H1 (cell line): ENCODE measurements around the gene PRAMEF14. TPM values are rescaled to one million over a fixed set of nuclear protein-coding genes. Genes with fewer than 3 reads are reported as not detected.
"Not testable (repeated sequence)": the region's sequence is repeated elsewhere in the genome, so short reads cannot be mapped to it uniquely, and the experiment has no call there.

Experiments
- CTCF ChIA-PET: fragments of 300-600 bp; sonication (Branson Sonifier 250); formaldehyde crosslinking; loops from one replicate; lab custom pipeline; 2021; ENCODE audit not compliant: partially characterized antibody; lab: Charles Lee
- POLR2A ChIA-PET: fragments of 300-600 bp; sonication (Branson Sonifier 250); formaldehyde crosslinking; loops from one replicate; lab custom pipeline; 2021; ENCODE audit warnings: inconsistent platforms; ENCODE audit not compliant: partially characterized antibody; lab: Charles Lee
- DNase-seq, 2 experiments: peaks; one replicate each; pipeline versions ENCODE4 v3.0.0 to v3.0.0-alpha.2; 2010 to 2022; ENCODE audit warnings: low spot score in 2 of 2, low read depth in 1 of 2, mixed read lengths in 1 of 2
- FAIRE-seq: peaks from 2 replicates; lab custom pipeline; 2011; peaks lifted over from hg19 to GRCh38; lab: Jason Lieb, UNC
- H2AFZ ChIP-seq: 2 replicates; pipeline ENCODE4 v1.8.1; 2012; ENCODE audit warnings: low read length, inconsistent platforms
- H2AK5ac ChIP-seq: 2 replicates; pipeline ENCODE4 v1.6.1; 2013; ENCODE audit warnings: low read depth, low read length
- H2BK120ac ChIP-seq: replicated peaks from 2 replicates; pipeline ENCODE3; 2013; ENCODE audit warnings: low read depth, low read length, inconsistent platforms
- H2BK12ac ChIP-seq: 2 replicates; pipeline ENCODE4 v1.6.1; 2013; ENCODE audit warnings: low read depth, low read length
- H2BK15ac ChIP-seq: 2 replicates; pipeline ENCODE4 v1.6.1; 2013; ENCODE audit warnings: low read length
- H2BK20ac ChIP-seq: 2 replicates; pipeline ENCODE4 v1.6.1; 2013; ENCODE audit warnings: low read length
- H2BK5ac ChIP-seq: 2 replicates; pipeline ENCODE4 v1.6.1; 2013; ENCODE audit warnings: low read depth, low read length
- H3K14ac ChIP-seq: 2 replicates; pipeline ENCODE4 v1.6.1; 2013; ENCODE audit warnings: inconsistent platforms; ENCODE audit not compliant: insufficient read length
- H3K18ac ChIP-seq: 2 replicates; pipeline ENCODE4 v1.6.1; 2013; ENCODE audit warnings: low read length; ENCODE audit errors: extremely low read depth
- H3K23ac ChIP-seq: 2 replicates; pipeline ENCODE4 v1.6.1; 2013; ENCODE audit warnings: inconsistent platforms; ENCODE audit not compliant: insufficient read length
- H3K23me2 ChIP-seq: 2 replicates; pipeline ENCODE4 v1.6.1; 2013; ENCODE audit warnings: low read depth, low read length
- H3K27ac ChIP-seq: 2 replicates; pipeline ENCODE4 v1.6.1; 2011; ENCODE audit warnings: low read depth, low read length, inconsistent platforms
- H3K27me3 ChIP-seq, 4 experiments: replicated peaks in 1 of 4; 1 replicate in 1 of 4; 2 replicates in 3 of 4; pipeline versions ENCODE4 v1.6.1 to v1.8.1; 2011 to 2013; ENCODE audit warnings: low read length in 3 of 4, mild to moderate bottlenecking in 3 of 4, inconsistent platforms in 2 of 4, mixed read lengths in 2 of 4, moderate library complexity in 1 of 4; ENCODE audit not compliant: control insufficient read depth in 3 of 4, insufficient read depth in 3 of 4; ENCODE audit errors: extremely low read depth in 1 of 4
- H3K36me3 ChIP-seq, 4 experiments: 2 replicates each; pipeline versions ENCODE4 v1.6.1 to v1.8.1; 2011 to 2013; ENCODE audit warnings: mild to moderate bottlenecking in 4 of 4, low read length in 3 of 4, moderate library complexity in 2 of 4, control low read depth in 1 of 4, inconsistent platforms in 1 of 4; ENCODE audit not compliant: insufficient read depth in 4 of 4, control insufficient read depth in 2 of 4
- H3K4ac ChIP-seq: replicated peaks from 2 replicates; pipeline ENCODE3; 2013; ENCODE audit warnings: low read length, low read depth, mixed read lengths, inconsistent platforms; ENCODE audit not compliant: insufficient read length
- H3K4me1 ChIP-seq, 4 experiments: replicated peaks in 1 of 4; 1 replicate in 1 of 4; 2 replicates in 3 of 4; pipeline versions ENCODE4 v1.6.1 to v1.8.1; 2011 to 2013; ENCODE audit warnings: low read length in 3 of 4, inconsistent platforms in 2 of 4, mixed read lengths in 1 of 4; ENCODE audit not compliant: insufficient read depth in 4 of 4, control insufficient read depth in 3 of 4
- H3K4me2 ChIP-seq, 2 experiments: 2 replicates each; pipeline versions ENCODE4 v1.6.1 to v1.8.1; 2011 to 2013; ENCODE audit warnings: low read depth in 2 of 2, low read length in 2 of 2, control low read depth in 1 of 2, inconsistent platforms in 1 of 2, mild to moderate bottlenecking in 1 of 2; ENCODE audit not compliant: insufficient read depth in 1 of 2
- H3K4me3 ChIP-seq, 4 experiments: fragments of 200-600, 300-600 bp in 1 of 4; sonication (generic), shearing (Covaris generic), sonication (Bioruptor Twin) in 1 of 4; 2 replicates each; pipeline versions ENCODE4 v1.5.1 to v1.8.1; 2011 to 2016; ENCODE audit warnings: low read length in 4 of 4, low read depth in 3 of 4, control low read depth in 2 of 4, inconsistent platforms in 2 of 4, mild to moderate bottlenecking in 2 of 4, mixed read lengths in 1 of 4, moderate library complexity in 1 of 4; ENCODE audit not compliant: insufficient read depth in 2 of 4; ENCODE audit errors: extremely low read depth in 1 of 4
- H3K56ac ChIP-seq: replicated peaks from 2 replicates; pipeline ENCODE3; 2013; ENCODE audit warnings: low read depth, mild to moderate bottlenecking, mixed read lengths, low read length, inconsistent platforms; ENCODE audit not compliant: insufficient read length
- H3K79me1 ChIP-seq: 2 replicates; pipeline ENCODE4 v1.6.1; 2013; ENCODE audit warnings: low read depth, low read length, control low read depth
- H3K79me2 ChIP-seq, 2 experiments: 2 replicates each; pipeline versions ENCODE4 v1.6.1 to v1.8.1; 2012 to 2013; ENCODE audit warnings: low read length in 2 of 2, mild to moderate bottlenecking in 2 of 2, inconsistent platforms in 1 of 2; ENCODE audit not compliant: insufficient read depth in 2 of 2, control insufficient read depth in 1 of 2
- H3K9ac ChIP-seq, 4 experiments: replicated peaks in 1 of 4; 1 replicate in 1 of 4; 2 replicates in 3 of 4; pipeline versions ENCODE4 v1.6.1 to v1.8.1; 2011 to 2013; ENCODE audit warnings: low read depth in 3 of 4, low read length in 3 of 4, control low read depth in 2 of 4, mild to moderate bottlenecking in 2 of 4, moderate library complexity in 2 of 4, inconsistent platforms in 1 of 4; ENCODE audit errors: extremely low read depth in 1 of 4
- H3K9me3 ChIP-seq, 2 experiments: 2 replicates each; pipeline versions ENCODE4 v1.6.1 to v1.8.1; 2012 to 2013; ENCODE audit warnings: mild to moderate bottlenecking in 2 of 2, moderate library complexity in 2 of 2, control low read depth in 1 of 2, inconsistent platforms in 1 of 2, low read depth in 1 of 2, low read length in 1 of 2, mixed read lengths in 1 of 2; ENCODE audit not compliant: insufficient read depth in 2 of 2
- H4K20me1 ChIP-seq, 2 experiments: replicated peaks in 1 of 2; 2 replicates each; pipeline versions ENCODE3 to v1.8.1; 2011 to 2013; ENCODE audit warnings: inconsistent platforms in 2 of 2, low read length in 2 of 2, mild to moderate bottlenecking in 1 of 2; ENCODE audit not compliant: insufficient read depth in 2 of 2, control insufficient read depth in 1 of 2
- H4K5ac ChIP-seq: 2 replicates; pipeline ENCODE4 v1.6.1; 2013; ENCODE audit warnings: low read length, low read depth, mixed read lengths, inconsistent platforms; ENCODE audit not compliant: insufficient read length
- H4K8ac ChIP-seq: 2 replicates; pipeline ENCODE4 v1.8.0; 2013; ENCODE audit warnings: mild to moderate bottlenecking, moderate library complexity, low read length, inconsistent platforms; ENCODE audit not compliant: insufficient read depth; ENCODE audit errors: extremely low read depth
- H4K91ac ChIP-seq: replicated peaks from 2 replicates; pipeline ENCODE3; 2013; ENCODE audit warnings: low read length, mixed read lengths, inconsistent platforms; ENCODE audit not compliant: insufficient read length
- WGBS, 2 experiments: shearing (Covaris generic) in 1 of 2; methylation state at CpG; one replicate each; pipeline versions ENCODE4 v1.1.6 to v1.1.7; 2013 to 2015; ENCODE audit warnings: low lambda C conversion rate in 2 of 2, mixed read lengths in 2 of 2, inconsistent platforms in 1 of 2, low coverage in 1 of 2, missing lambda C conversion rate in 1 of 2; ENCODE audit not compliant: insufficient replicate concordance in 2 of 2, insufficient coverage in 1 of 2, insufficient read length in 1 of 2; ENCODE audit errors: extremely low coverage in 1 of 2, missing lambda C conversion rate in 1 of 2; 5-methylcytosine and 5-hydroxymethylcytosine counted together
- long read RNA-seq, 2 experiments: library from RNA in 1 of 2; library from capped mRNA in 1 of 2; stranded (forward); transcript quantifications; one replicate each; pipeline ENCODE4 v2.0.0, GENCODE V29; 2021; ENCODE audit warnings: inconsistent platforms in 1 of 2
- polyA minus RNA-seq, 3 experiments: library from RNA; depleted of rRNA, polyadenylated mRNA; stranded (reverse); fragments of >200 nt; gene quantifications; 1 replicate in 2 of 3; 2 replicates in 1 of 3; pipeline ENCODE4 v1.2.3, GENCODE V29; 2011
- polyA plus RNA-seq, 7 experiments: library from polyadenylated mRNA; depleted of rRNA in 3 of 7; stranded (reverse) in 5 of 7; unstranded in 2 of 7; fragments of >200 nt in 5 of 7; fragments of 200-250 nt in 2 of 7; gene quantifications; 1 replicate in 5 of 7; 2 replicates in 1 of 7; 4 replicates in 1 of 7; pipeline versions ENCODE4 v1.2.1 to v1.2.3, GENCODE V29; 2011 to 2013; ENCODE audit warnings: missing spikeins in 2 of 7, mixed read lengths in 2 of 7
- total RNA-seq: library from RNA; stranded (reverse); fragmentation: NEBNext Ultra II Directional; extraction: Animal tissue kit (Norgen Biotek cat#: 25700); gene quantifications from 2 replicates; pipeline ENCODE4 v1.2.1, GENCODE V29; 2021

PRAMEF14 gene
- total RNA-seq = not detected in 2 replicates
- polyA plus RNA-seq (2011; rRNA removed) = not detected in 2 replicates
- not detected for polyA plus RNA-seq (2011; cell fraction: cytosol; rRNA removed)
- polyA plus RNA-seq (2011; cell fraction: nucleus; rRNA removed) = not detected
- polyA plus RNA-seq (2012, experiment 1 of 2) = not detected in 4 replicates
- polyA plus RNA-seq (2012, experiment 2 of 2) = not detected
- polyA plus RNA-seq (2013, experiment 1 of 2) = not detected
- not detected for polyA plus RNA-seq (2013, experiment 2 of 2)
- not detected in 2 replicates for polyA minus RNA-seq (2011; rRNA and poly(A)+ RNA removed)
- polyA minus RNA-seq (2011; cell fraction: cytosol; rRNA and poly(A)+ RNA removed) = not detected
- polyA minus RNA-seq (2011; cell fraction: nucleus; rRNA and poly(A)+ RNA removed) = not detected
- long read RNA-seq, experiment 1 = 0 reads
- long read RNA-seq, experiment 2 = 0 reads

GRCh38 chr1:13347034-13347433 lies at the start of gene PRAMEF14:
PRAMEF14 (minus strand) TSS chr1:13347134; CDS start chr1:13345314, 1,820 bp downstream.
- H2BK120ac ChIP-seq, H4K5ac ChIP-seq, H3K4ac ChIP-seq, H3K79me1 ChIP-seq, H3K56ac ChIP-seq, FAIRE-seq, H2BK5ac ChIP-seq, H3K79me2 ChIP-seq, H3K4me2 ChIP-seq, H3K9ac ChIP-seq, H3K27me3 ChIP-seq, DNase-seq, H2BK12ac ChIP-seq, H2BK15ac ChIP-seq, H3K18ac ChIP-seq, H4K8ac ChIP-seq, H3K23me2 ChIP-seq, H3K4me3 ChIP-seq, H3K27ac ChIP-seq, CTCF ChIA-PET, H4K20me1 ChIP-seq, H3K36me3 ChIP-seq, H2AK5ac ChIP-seq, H3K23ac ChIP-seq, H2AFZ ChIP-seq, H3K14ac ChIP-seq, POLR2A ChIA-PET, H2BK20ac ChIP-seq, H4K91ac ChIP-seq, H3K4me1 ChIP-seq: not testable (repeated sequence)
- WGBS, 2 experiments = 65% methylated on average over 7 of the region's 7 CpGs; no CpG with 5 or more reads in 1 of the 2 experiments
- H3K9me3 ChIP-seq = peaks cover 0 to 19% of the 10 kb centered on the region in 2 experiments; a peak in 2 of 4 replicates
